Right ventricle myocardium inferior (tissue), 1 donor: ENCODE results near the gene NFAM1. TPM values are rescaled to one million over a fixed set of nuclear protein-coding genes. Genes with fewer than 3 reads are reported as not detected.

Experiments used
- ATAC-seq: fragments of 200-7000 bp; cut with Tn5 transposase; one replicate; pipeline ENCODE4 v1.9.1; 2020; ENCODE audit warnings: mild to moderate bottlenecking, moderate library complexity
- DNase-seq: peaks from one replicate; pipeline ENCODE4 v3.0.0; 2021; ENCODE audit errors: missing footprints
- intact Hi-C: fragments of 100-400 bp; cut with DNase I; formaldehyde crosslinking; loops from one replicate; pipeline ENCODE4 v1.11.0; 2022
- total RNA-seq: library from RNA; stranded (reverse); fragmentation: NEBNext Ultra II Directional; extraction: Animal tissue kit (Norgen Biotek cat#: 25700); gene quantifications from one replicate; pipeline ENCODE4 v1.2.1, GENCODE V29; 2021
- donor health status: DM: no; HTN: yes; CAD: no; lungs with severe emphysema.

Gene NFAM1
- total RNA-seq, 1 donor from 2014 or later = 2.9 TPM

DNA sequence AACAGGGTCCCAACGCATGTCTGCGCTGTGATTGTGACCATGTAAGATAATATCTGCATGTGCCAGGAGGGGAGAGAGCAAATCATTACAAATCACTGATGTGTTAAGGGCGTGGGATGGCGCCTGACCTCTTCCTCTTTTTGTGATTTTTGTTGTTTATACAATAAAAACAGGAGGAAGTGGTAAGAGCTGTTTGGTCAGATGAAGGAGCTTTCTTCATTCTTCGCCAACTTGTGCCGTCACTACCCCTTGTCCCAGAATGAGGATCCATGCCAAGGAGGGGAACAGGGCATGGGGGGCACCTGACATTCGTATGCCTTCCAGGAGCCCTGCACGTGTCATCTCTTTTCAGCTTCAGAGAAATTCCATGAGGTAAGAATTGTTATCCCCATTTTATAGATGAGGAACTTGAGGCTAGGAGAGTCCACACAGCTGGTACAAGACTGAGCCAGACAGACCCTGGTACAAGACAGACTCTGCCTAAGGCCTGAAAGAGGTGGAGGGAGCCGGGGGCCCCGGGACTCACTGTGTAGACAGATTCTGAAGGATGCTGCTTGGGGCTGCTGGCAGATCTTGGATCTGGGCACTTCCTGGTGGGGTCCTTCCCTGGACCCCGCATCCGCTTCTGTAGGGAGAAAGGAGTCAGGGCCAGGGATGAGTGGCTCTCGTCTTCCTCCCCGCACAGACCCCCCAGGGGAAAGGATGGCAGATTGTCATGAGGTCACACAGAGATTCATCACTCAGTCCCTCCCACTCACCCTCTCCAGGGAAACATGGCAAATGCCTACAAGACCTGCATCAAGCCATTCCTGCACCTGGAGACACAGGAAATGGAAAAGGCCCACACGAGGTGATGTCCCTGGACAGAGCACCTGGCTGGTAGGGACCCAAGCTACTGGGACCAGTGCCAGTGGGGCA, 34.6 kb downstream of the NFAM1 start:
- intact Hi-C loops = no loop called here
- ATAC-seq (peak; percentile 67), DNase-seq (peak; percentile 62)

- ATAC-seq (peak; percentile 45), DNase-seq (peak; percentile 54)
- intact Hi-C loops = no loop called here
Observed at GRCh38 chr22:42396621-42397331, 35.4 kb downstream of the NFAM1 start.

DNA sequence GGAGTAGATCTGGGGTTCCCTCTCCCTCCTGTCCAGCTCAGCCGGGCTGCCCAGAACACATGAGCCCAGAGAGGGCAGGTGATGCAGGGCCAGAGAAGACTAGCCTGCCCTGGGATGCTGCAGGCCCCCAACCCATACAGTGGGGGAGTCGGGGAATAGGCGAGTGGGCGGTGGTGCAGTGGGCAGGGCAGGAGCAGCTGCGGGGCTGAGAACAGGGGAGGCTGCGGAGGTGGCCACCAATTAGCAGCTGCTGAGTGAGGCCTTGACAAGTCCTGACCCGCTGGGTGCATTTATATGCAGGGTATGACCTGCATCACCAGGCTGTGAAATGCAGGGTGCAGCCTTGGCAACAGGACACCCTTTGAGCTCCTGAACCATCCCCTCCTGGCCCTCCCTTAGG, 43.1 kb downstream of the NFAM1 start:
- intact Hi-C loops = no loop called here
- peak; percentile 20 for DNase-seq

GRCh38 chr22:42388130-42388797, 43.9 kb downstream of the NFAM1 start:
- intact Hi-C loops = no loop called here
- no peak for ATAC-seq
- peak; percentile 35 for DNase-seq

More for the DNA sequence above, 43.1 kb downstream of the NFAM1 start:
- no peak for ATAC-seq

DNA sequence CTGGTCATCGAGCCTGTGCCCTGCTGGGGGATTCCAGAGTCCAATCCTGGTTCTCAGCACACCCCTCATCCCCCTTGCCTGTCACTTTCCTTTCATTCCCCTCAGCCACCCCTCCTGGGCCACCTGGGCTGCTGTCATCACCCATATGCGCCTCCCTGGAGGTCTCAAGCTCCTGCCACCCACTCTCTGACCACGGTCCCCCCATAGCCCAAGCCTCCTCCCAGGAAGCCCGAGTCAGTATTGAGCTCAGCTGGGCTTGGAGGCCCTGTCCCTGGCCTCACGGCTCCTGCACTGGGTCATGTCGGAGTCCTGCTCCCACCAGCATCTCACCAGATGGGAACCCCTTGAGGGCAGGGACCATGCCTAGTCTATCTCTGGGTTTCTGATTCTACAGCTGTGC, 44.6 kb downstream of the NFAM1 start:
- DNase-seq = peak; percentile 52
- intact Hi-C loops = no loop called here
- ATAC-seq = no peak

DNA sequence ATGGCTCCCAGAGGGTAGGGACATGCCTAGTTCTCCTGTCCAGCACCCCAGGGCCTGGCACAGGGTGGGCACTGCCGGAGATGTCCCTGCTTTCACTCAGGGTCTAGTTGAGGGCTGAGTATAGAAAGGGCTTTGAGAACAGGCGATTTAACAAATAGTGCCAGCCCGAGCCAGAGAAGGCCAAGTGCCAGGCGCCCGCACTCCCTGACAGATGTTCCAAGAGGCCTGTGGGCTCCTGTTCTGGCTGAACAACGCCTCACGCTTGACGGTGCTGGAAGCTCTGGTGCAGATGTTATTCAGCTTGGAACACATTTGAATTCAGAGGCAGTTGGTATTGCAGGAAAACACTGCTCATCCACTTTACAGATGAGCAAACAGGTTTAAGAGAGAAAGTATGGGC, 46.5 kb downstream of the NFAM1 start:
- ATAC-seq (no peak), DNase-seq (peak; percentile 21)
- intact Hi-C loops = no loop called here

- no peak for DNase-seq
- intact Hi-C loops = no loop called here
- no peak for ATAC-seq
Observed at GRCh38 chr22:42384506-42384905, 47.7 kb downstream of the NFAM1 start.

DNA sequence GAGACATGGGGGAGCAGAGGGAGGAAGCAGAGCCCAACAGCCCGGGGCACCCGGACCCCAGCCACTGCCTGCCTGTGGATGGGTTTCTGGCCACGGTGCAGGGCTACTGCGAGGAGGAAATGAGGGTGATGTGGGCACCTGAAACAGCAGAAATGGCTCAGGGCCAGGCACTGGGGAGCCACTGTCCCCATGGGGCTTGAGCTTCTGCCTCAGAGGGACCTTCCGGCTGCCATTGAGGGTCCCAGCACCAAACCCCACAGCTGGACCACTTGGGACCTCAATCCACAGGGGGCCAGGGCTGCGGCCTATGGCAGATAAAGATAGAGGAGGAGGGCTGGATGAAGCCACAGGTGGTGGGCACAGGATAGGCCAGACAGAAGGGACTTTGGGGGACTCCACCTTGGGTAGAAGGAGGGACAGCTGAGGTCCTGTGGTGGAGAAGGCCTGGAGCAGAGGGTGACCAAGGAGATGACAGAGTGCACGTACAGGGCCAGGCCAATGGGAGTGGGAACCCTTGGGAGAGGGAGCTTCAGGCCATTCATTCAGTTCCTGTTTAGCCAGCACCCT, 48.3 kb downstream of the NFAM1 start:
- DNase-seq (peak; percentile 8), ATAC-seq (no peak)
- intact Hi-C loops = no loop called here

DNA sequence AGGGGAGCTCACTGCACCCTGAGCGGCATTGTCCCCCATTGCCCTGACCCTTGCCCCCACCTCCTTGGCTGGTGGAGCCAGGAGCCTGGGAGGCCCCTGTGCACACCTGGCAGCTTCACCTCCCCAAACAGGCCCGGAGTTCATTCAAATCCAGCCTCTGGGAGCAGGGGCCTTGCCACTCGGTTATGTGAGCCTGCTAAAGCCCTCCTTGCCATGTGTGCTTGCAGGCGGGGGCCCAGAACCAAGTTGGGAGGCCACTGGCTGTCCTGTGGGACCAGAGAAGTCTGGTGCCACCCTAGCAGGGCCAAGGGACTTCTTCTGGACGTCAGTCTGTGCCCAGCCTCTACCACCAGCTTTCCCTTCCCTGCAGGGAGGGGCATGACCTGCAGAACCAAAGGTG, 48.9 kb downstream of the NFAM1 start:
- DNase-seq (peak; percentile 31), ATAC-seq (no peak)
- intact Hi-C loops = no loop called here

- intact Hi-C loops = no loop called here
- ATAC-seq (no peak), DNase-seq (peak; percentile 56)
Observed at GRCh38 chr22:42380769-42381551, 51.2 kb downstream of the NFAM1 start.

DNA sequence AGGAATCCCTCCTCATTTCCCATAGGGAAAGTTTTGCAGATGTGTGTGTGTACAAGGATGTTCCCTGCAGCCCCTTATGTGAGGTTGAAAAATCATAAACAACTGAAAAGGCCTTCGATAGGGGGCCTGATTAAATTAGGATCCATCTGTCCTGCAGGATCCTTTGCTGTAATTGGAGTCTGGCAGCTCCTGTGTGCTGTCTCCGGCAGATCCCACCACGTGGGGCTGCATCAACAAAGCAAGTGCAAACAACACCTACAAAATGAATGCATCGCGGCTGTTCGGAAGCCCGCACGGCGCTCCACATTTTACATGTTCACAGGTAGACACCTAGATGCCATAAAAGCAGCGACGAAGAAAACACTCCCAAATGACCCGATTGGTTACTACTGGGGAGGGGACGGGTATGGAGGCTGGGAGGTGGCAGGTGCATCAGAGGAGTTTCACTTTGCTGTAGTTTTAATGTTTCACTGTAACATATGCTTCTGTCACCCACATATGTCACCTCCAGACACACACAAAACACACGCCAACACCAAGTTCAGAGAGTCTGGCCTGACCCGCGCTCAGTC, 52.2 kb downstream of the NFAM1 start:
- intact Hi-C loops = loop anchor here (10.0 kb wide), 1 partner anchor 105 kb away; the partner anchor contains the start of gene TCF20
- no peak for ATAC-seq
- no peak for DNase-seq

DNA sequence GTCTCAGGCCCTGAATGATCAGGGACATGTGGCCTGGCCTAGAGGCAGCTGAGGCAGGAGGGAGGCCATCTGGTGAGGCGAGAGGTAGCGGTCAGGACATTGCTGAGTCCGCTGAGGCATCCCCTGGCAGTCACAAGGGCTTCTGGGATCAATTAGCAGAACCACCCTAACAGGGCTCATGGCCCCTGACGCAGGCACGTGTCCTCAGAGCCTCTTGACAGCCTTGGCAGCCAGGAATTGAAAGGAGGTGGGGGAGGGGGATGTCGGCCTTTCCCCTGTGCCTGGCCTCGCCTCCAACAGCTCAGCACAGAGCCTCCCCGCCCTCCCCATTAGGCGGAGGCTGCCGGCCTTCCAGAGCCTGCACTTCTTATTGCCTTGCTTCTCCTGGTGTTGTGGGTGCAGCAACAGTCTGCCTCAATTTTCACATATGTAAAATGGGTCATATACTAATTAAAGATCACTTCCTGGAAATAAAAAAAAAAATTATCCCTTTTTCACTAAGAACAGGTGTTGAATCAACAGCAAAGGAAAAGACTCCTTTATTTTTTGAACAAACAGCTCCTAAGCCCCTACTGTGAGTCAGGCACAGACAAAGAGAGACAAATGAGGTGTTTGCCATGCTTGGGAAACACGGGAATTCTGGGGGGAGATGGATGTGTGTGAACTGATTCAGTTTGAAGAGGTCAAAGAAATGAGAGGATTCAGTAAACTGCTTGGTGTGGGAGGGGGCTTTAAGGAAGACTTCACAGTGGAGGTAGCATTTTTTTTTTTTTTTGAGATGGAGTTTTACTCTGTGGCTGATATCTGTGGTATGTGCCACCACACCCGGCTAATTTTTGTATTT, 55.3 kb downstream of the NFAM1 start:
- intact Hi-C loops = loop anchor here (10.0 kb wide), 1 partner anchor 102 kb away; the partner anchor contains the start of gene TCF20
- ATAC-seq = peak; percentile 93
- peak; percentile 90 for DNase-seq

DNA sequence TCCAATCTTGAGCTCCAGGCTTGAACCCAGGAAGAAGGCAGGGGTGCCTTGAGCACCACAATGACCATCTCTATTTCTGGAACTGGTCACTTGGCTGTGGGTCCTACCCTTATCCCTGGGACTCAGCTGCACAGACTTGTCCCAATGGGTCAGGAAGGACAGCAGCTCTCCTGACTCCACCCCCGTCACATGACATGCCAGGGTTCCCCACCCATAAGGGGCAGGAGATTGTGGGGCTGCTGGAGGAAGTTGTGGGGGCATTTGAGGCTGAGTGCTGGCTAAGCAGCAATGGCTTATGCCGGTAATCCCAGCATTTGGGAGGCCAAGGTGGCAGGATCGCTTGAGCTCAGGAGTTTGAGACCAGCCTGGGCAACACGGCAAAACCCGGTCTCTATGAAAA, 56.2 kb downstream of the NFAM1 start:
- no peak for DNase-seq
- peak; percentile 47 for ATAC-seq
- intact Hi-C loops = loop anchor here (10.0 kb wide), 1 partner anchor 101 kb away; the partner anchor contains the start of gene TCF20

DNA sequence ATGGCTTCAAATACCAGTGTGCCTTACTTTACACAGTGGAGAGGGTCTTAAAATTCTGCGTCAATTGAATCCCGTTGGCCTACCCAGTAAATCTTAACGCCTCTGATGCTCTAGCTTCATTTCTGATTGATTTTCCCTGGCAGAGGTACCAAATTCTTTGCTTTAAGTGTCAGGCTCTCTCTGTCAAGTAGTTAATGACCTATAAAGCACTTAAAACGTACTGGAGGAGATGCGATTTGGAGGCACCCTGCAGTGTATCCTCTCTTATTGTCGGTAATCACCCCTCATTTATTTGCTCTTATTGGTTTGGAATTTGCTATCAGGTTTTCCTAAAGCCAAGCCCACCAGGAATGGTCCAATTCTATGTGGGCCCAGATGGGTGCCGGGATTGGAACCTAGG, 59.2 kb downstream of the NFAM1 start:
- DNase-seq (no peak), ATAC-seq (no peak)
- intact Hi-C loops = loop anchor here (10.0 kb wide), 1 partner anchor 98 kb away; the partner anchor contains the start of gene TCF20

GRCh38 chr22:42371501-42371900, 60.7 kb downstream of the NFAM1 start:
- no peak for ATAC-seq
- no peak for DNase-seq
- intact Hi-C loops = loop anchor here (10.0 kb wide), 1 partner anchor 97 kb away; the partner anchor contains the start of gene TCF20

DNA sequence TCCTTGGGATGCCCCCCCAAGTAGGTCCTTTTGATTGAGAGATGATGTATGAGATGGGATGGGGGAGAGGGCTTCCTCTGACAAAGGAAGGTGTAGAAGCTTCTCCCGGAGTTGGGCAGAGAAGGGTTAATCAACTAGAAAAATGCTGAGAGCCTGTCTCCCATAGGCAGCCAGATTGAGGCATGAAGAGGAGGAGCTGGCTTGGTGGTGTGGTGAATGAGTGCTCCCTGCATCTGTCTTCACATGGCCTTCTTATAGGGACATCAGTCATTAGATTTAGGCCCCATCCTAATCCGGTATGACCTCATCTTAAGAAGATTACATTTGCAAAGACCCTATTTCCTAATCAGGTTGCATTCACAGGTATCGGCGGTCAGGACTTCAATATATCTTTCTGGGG, 61.1 kb downstream of the NFAM1 start:
- ATAC-seq = no peak
- intact Hi-C loops = loop anchor here (10.0 kb wide), 1 partner anchor 96 kb away; the partner anchor contains the start of gene TCF20
- DNase-seq = no peak
